ENCODE results near the gene LRIG3. TPM values are rescaled to one million over a fixed set of nuclear protein-coding genes. Genes with fewer than 3 reads are reported as not detected.

Gene LRIG3
- polyA plus RNA-seq, 1 experiment: 33.9 TPM

- ChIA-PET CTCF (interaction anchor here (1.1 kb wide), 1 partner anchor 15 kb away, joined by 3 read pairs; no protein-coding TSS in a partner anchor), POLR2A (no interaction called here)
- TF ChIP-seq CTCF (IDR thresholded peaks at IDR 0.05; ENCODE audit: insufficient read depth, low read depth, low read length): no peak
- Histone ChIP-seq H3K4me3 (ENCODE audit: low read depth, low read length) (no peak overlapping the region), H3K27me3 (ENCODE audit: control insufficient read depth, insufficient read depth, low read length) (no peaks in the 10 kb centered on the region), H3K36me3 (ENCODE audit: control insufficient read depth, insufficient read depth, low read length) (no peaks in the 10 kb centered on the region)
- DNase-seq (ENCODE audit: low read depth): no peak
Observed at GRCh38 chr12:58965568-58965967, 45.3 kb upstream of the LRIG3 start.

GRCh38 chr12:58963844-58964243, 43.5 kb upstream of the LRIG3 start:
- ChIA-PET CTCF (no interaction called here), POLR2A (no interaction called here)
- Histone ChIP-seq H3K36me3 (ENCODE audit: control insufficient read depth, insufficient read depth, low read length) (no peaks in the 10 kb centered on the region), H3K4me3 (ENCODE audit: low read depth, low read length) (no peak overlapping the region), H3K27me3 (ENCODE audit: control insufficient read depth, insufficient read depth, low read length) (no peaks in the 10 kb centered on the region)
- no peak for TF ChIP-seq CTCF (IDR thresholded peaks at IDR 0.05; ENCODE audit: insufficient read depth, low read depth, low read length)
- DNase-seq (ENCODE audit: low read depth): no peak

- CTCF ChIA-PET: interaction anchor here (1.7 to 2.4 kb wide), 2 partner anchors 9 to 12 kb away, joined by 6 to 8 read pairs; no protein-coding TSS in a partner anchor
- Histone ChIP-seq H3K4me3 (ENCODE audit: low read depth, low read length) (no peak overlapping the region), H3K27me3 (ENCODE audit: control insufficient read depth, insufficient read depth, low read length) (no peaks in the 10 kb centered on the region), H3K36me3 (ENCODE audit: control insufficient read depth, insufficient read depth, low read length) (no peaks in the 10 kb centered on the region)
- DNase-seq (ENCODE audit: low read depth): no peak
- TF ChIP-seq CTCF (IDR thresholded peaks at IDR 0.05; ENCODE audit: insufficient read depth, low read depth, low read length): no peak
- POLR2A ChIA-PET: no interaction called here
Observed at GRCh38 chr12:58961906-58962305, 41.6 kb upstream of the LRIG3 start.

GRCh38 chr12:58961166-58961565, 40.9 kb upstream of the LRIG3 start:
- Histone ChIP-seq H3K27me3 (ENCODE audit: control insufficient read depth, insufficient read depth, low read length) (no peaks in the 10 kb centered on the region), H3K4me3 (ENCODE audit: low read depth, low read length) (no peak overlapping the region), H3K36me3 (ENCODE audit: control insufficient read depth, insufficient read depth, low read length) (no peaks in the 10 kb centered on the region)
- ChIA-PET POLR2A (no interaction called here), CTCF (interaction anchor here (1.7 to 2.4 kb wide), 2 partner anchors 9 to 11 kb away, joined by 6 to 8 read pairs; no protein-coding TSS in a partner anchor)
- TF ChIP-seq CTCF (IDR thresholded peaks at IDR 0.05; ENCODE audit: insufficient read depth, low read depth, low read length): no peak
- DNase-seq (ENCODE audit: low read depth): no peak

- no peak for TF ChIP-seq CTCF (IDR thresholded peaks at IDR 0.05; ENCODE audit: insufficient read depth, low read depth, low read length)
- CTCF ChIA-PET: interaction anchor here (0.5 to 1.0 kb wide), 2 partner anchors 12 to 36 kb away, joined by 3 read pairs; no protein-coding TSS in a partner anchor
- no peak for DNase-seq (ENCODE audit: low read depth)
- Histone ChIP-seq H3K27me3 (ENCODE audit: control insufficient read depth, insufficient read depth, low read length) (no peaks in the 10 kb centered on the region), H3K4me3 (ENCODE audit: low read depth, low read length) (no peak overlapping the region), H3K36me3 (ENCODE audit: control insufficient read depth, insufficient read depth, low read length) (no peaks in the 10 kb centered on the region)
- POLR2A ChIA-PET: no interaction called here
Observed at GRCh38 chr12:58959639-58960300, 39.5 kb upstream of the LRIG3 start.

Data from BJ (cell line).